Gastrocnemius medialis (tissue), 4 donors: Measurements from ENCODE around the gene PNCK. TPM values are rescaled to one million over a fixed set of nuclear protein-coding genes. Genes with fewer than 3 reads are reported as not detected.
"Not testable (repeated sequence)": the region's sequence is repeated elsewhere in the genome, so short reads cannot be mapped to it uniquely, and the experiment has no call there.

Experiments
- ATAC-seq, 2 donors: fragments of 150-250 bp; one replicate each; pipeline ENCODE4 v1.9.1; 2016
- DNase-seq, 2 donors: peaks; one replicate each; pipeline ENCODE4 v3.0.0-alpha.2; 2019
- H3K27ac ChIP-seq, 4 donors: fragments of 200-600 bp; sonication (generic); 1 replicate in 1 of 4; 2 replicates in 3 of 4; pipeline ENCODE4 v1.5.1; 2016 to 2018; ENCODE audit warnings: mild to moderate bottlenecking in 2 of 4, moderate library complexity in 1 of 4
- H3K27me3 ChIP-seq, 3 donors: fragments of 200-600 bp; sonication (generic) in 2 of 3; 1 replicate in 1 of 3; 2 replicates in 2 of 3; pipeline versions ENCODE4 v1.5.1 to v1.6.0; 2016 to 2019; ENCODE audit warnings: mild to moderate bottlenecking in 1 of 3, moderate library complexity in 1 of 3
- H3K36me3 ChIP-seq, 2 donors: fragments of 200-600 bp; sonication (generic) in 1 of 2; one replicate each; pipeline ENCODE4 v1.5.1; 2017 to 2018
- H3K4me1 ChIP-seq, 2 donors: fragments of 200-600 bp; sonication (generic) in 1 of 2; one replicate each; pipeline ENCODE4 v1.5.1; 2016 to 2017; ENCODE audit warnings: mild to moderate bottlenecking in 2 of 2
- H3K4me3 ChIP-seq, 4 donors: fragments of 200-600 bp; sonication (generic) in 3 of 4; 1 replicate in 1 of 4; 2 replicates in 3 of 4; pipeline ENCODE4 v1.5.1; 2016 to 2019; ENCODE audit warnings: mild to moderate bottlenecking in 2 of 4
- H3K9me3 ChIP-seq, 3 donors: fragments of 200-600 bp; sonication (generic) in 2 of 3; 1 replicate in 1 of 3; 2 replicates in 2 of 3; pipeline ENCODE4 v1.5.1; 2016 to 2019
- CTCF ChIP-seq, 5 experiments: fragments of 450-650 bp in 3 of 5; fragments of 200-600 bp in 2 of 5; sonication (generic) in 2 of 5; IDR thresholded peaks in 4 of 5; conservative IDR thresholded peaks in 1 of 5; 1 replicate in 4 of 5; 2 replicates in 1 of 5; pipeline ENCODE4 v1.5.1; 2016 to 2019; ENCODE audit warnings: antibody characterized with exemption in 5 of 5, mild to moderate bottlenecking in 3 of 5, moderate library complexity in 3 of 5
- POLR2A ChIP-seq, 2 donors: fragments of 450-650 bp; IDR thresholded peaks; one replicate each; pipeline ENCODE4 v1.6.1; 2017; ENCODE audit warnings: antibody characterized with exemption in 2 of 2, mild to moderate bottlenecking in 2 of 2, moderate library complexity in 2 of 2
- in situ Hi-C, 4 donors: fragments of 200-750 bp; cut with MboI; loops; one replicate each; pipeline versions ENCODE4 v1.15.0 to v1.8.0; 2017; ENCODE audit warnings: low sequenced_read_pairs in 4 of 4
- intact Hi-C: fragments of 100-400 bp; cut with DNase I; formaldehyde crosslinking; loops from one replicate; pipeline ENCODE4 v1.15.1; 2023; ENCODE audit warnings: low total_unique reads
- total RNA-seq, 4 donors: library from RNA; depleted of rRNA; stranded (reverse); fragments of >200 nt; gene quantifications; one replicate each; pipeline versions ENCODE4 v1.1.0 to v1.2.3, GENCODE V29; 2016

The PNCK gene
- total RNA-seq, 4 donors from 2014 or later = 0.98 to 1.6 TPM; not detected in 2

- no peak overlapping the region for H3K4me3 ChIP-seq
- no peak for TF ChIP-seq CTCF (IDR thresholded peaks at IDR 0.05 in 4 of 5, conservative IDR thresholded peaks at IDR 0.05 in 1 of 5)
- no peak for TF ChIP-seq POLR2A (IDR thresholded peaks at IDR 0.05)
- in situ Hi-C loops (no loop called here), intact Hi-C loops (loop anchor here (1.0 to 10.0 kb wide), 3 partner anchors 22 to 108 kb away; partner anchors contain the start of genes ABCD1, BCAP31, IDH3G and SSR4)
- ATAC-seq = no peak
- no peaks in the 10 kb centered on the region for H3K27me3 ChIP-seq
- no peak for DNase-seq
- peak overlapping the region in 2 of 4 donors; percentile 78 to 79 for H3K27ac ChIP-seq
- H3K36me3 ChIP-seq = no peaks in the 10 kb centered on the region
- H3K4me1 ChIP-seq = peaks cover 0 to 22% of the 10 kb centered on the region in 2 donors
- no peaks in the 10 kb centered on the region for H3K9me3 ChIP-seq
These were observed 13.1 kb upstream of the PNCK start for GRCh38 chrX:153686711-153687110.

GRCh38 chrX:153685751-153686696 is 12.4 kb upstream of the PNCK start:
- no peak overlapping the region for H3K27ac ChIP-seq
- ATAC-seq (no peak), DNase-seq (peak in 1 of 2 donors; percentile 13)
- H3K4me3 ChIP-seq = no peak overlapping the region
- H3K9me3 ChIP-seq = no peaks in the 10 kb centered on the region
- peaks cover 0 to 22% of the 10 kb centered on the region in 2 donors for H3K4me1 ChIP-seq
- no peaks in the 10 kb centered on the region for H3K27me3 ChIP-seq
- TF ChIP-seq CTCF (IDR thresholded peaks at IDR 0.05 in 4 of 5, conservative IDR thresholded peaks at IDR 0.05 in 1 of 5) (no peak), POLR2A (IDR thresholded peaks at IDR 0.05) (no peak)
- intact Hi-C loops = loop anchor here (5.0 to 10.0 kb wide), 2 partner anchors 36 to 109 kb away; partner anchors contain the start of genes ABCD1, BCAP31, IDH3G and SSR4
- no peaks in the 10 kb centered on the region for H3K36me3 ChIP-seq
- in situ Hi-C loops = no loop called here

GRCh38 chrX:153685156-153685536 is 11.5 kb upstream of the PNCK start:
- intact Hi-C loops (loop anchor here (5.0 to 10.0 kb wide), 2 partner anchors 37 to 110 kb away; partner anchors contain the start of genes ABCD1, BCAP31, IDH3G and SSR4), in situ Hi-C loops (no loop called here)
- H3K4me3 ChIP-seq = no peak overlapping the region
- no peaks in the 10 kb centered on the region for H3K36me3 ChIP-seq
- H3K27ac ChIP-seq = no peak overlapping the region
- ATAC-seq = no peak
- H3K27me3 ChIP-seq = no peaks in the 10 kb centered on the region
- TF ChIP-seq POLR2A (IDR thresholded peaks at IDR 0.05) (no peak), CTCF (IDR thresholded peaks at IDR 0.05 in 4 of 5, conservative IDR thresholded peaks at IDR 0.05 in 1 of 5) (no peak)
- DNase-seq = no peak
- no peaks in the 10 kb centered on the region for H3K9me3 ChIP-seq
- peaks cover 0 to 13% of the 10 kb centered on the region in 2 donors for H3K4me1 ChIP-seq

GRCh38 chrX:153684467-153685155 is 11.0 kb upstream of the PNCK start:
- DNase-seq (no peak), ATAC-seq (no peak)
- TF ChIP-seq CTCF (IDR thresholded peaks at IDR 0.05 in 4 of 5, conservative IDR thresholded peaks at IDR 0.05 in 1 of 5) (no peak), POLR2A (IDR thresholded peaks at IDR 0.05) (no peak)
- Histone ChIP-seq H3K36me3 (no peaks in the 10 kb centered on the region), H3K9me3 (no peaks in the 10 kb centered on the region), H3K4me3 (no peak overlapping the region), H3K27ac (no peak overlapping the region), H3K27me3 (no peaks in the 10 kb centered on the region), H3K4me1 (peaks cover 0 to 8% of the 10 kb centered on the region in 2 donors)
- intact Hi-C loops = loop anchor here (5.0 to 10.0 kb wide), 2 partner anchors 38 to 110 kb away; partner anchors contain the start of genes ABCD1, BCAP31, IDH3G and SSR4
- in situ Hi-C loops = no loop called here

- intact Hi-C loops = loop anchor here (10.0 kb wide), 1 partner anchor 111 kb away; the partner anchor contains the start of genes IDH3G and SSR4
- in situ Hi-C loops, H3K27me3 ChIP-seq: not testable (repeated sequence)
These were observed 9.9 kb upstream of the PNCK start for GRCh38 chrX:153683486-153683885.

More at GRCh38 chrX:153683486-153683885, 9.9 kb upstream of the PNCK start:
- ATAC-seq, H3K4me1 ChIP-seq, H3K27ac ChIP-seq, H3K9me3 ChIP-seq, H3K4me3 ChIP-seq, H3K36me3 ChIP-seq, DNase-seq: not testable (repeated sequence)
